ENCODE results near the gene ZC3H7B. TPM values are rescaled to one million over a fixed set of nuclear protein-coding genes. Genes with fewer than 3 reads are reported as not detected.

The ZC3H7B gene
- total RNA-seq, 1 donor: 53.6 TPM

GRCh38 chr22:41367680-41368542 lies 66.6 kb downstream of the ZC3H7B start:
- peak; percentile 4 for TF ChIP-seq CTCF (IDR thresholded peaks at IDR 0.05; ENCODE audit: extremely low read depth, low read depth, low read length)
- Histone ChIP-seq H3K27ac (ENCODE audit: low read depth, low read length) (no peak overlapping the region), H3K36me3 (ENCODE audit: insufficient read depth, low read length) (no peaks in the 10 kb centered on the region), H3K79me2 (ENCODE audit: insufficient read depth, low read length) (no peaks in the 10 kb centered on the region), H2AFZ (ENCODE audit: low read length) (no peak overlapping the region), H4K20me1 (ENCODE audit: insufficient read depth, low read length) (peaks cover 3% of the 10 kb centered on the region), H3K4me2 (ENCODE audit: insufficient read depth, low read length) (peak overlapping the region; percentile 80), H3K4me3 (ENCODE audit: insufficient read depth, low read length) (peak overlapping the region; percentile 65), H3K4me1 (ENCODE audit: insufficient read depth, low read length) (peaks cover 18% of the 10 kb centered on the region), H3K27me3 (ENCODE audit: insufficient read depth, low read length) (peaks cover 17% of the 10 kb centered on the region), H3K9me3 (ENCODE audit: low read depth, low read length) (no peaks in the 10 kb centered on the region)
- peak; percentile 90 for DNase-seq (ENCODE audit: insufficient read length, low spot score, missing footprints)

GRCh38 chr22:41368543-41369423 lies 67.5 kb downstream of the ZC3H7B start:
- H2AFZ ChIP-seq (ENCODE audit: low read length): no peak overlapping the region
- no peak overlapping the region for H3K4me3 ChIP-seq (ENCODE audit: insufficient read depth, low read length)
- peak; percentile 50 for DNase-seq (ENCODE audit: insufficient read length, low spot score, missing footprints)
- H3K9me3 ChIP-seq (ENCODE audit: low read depth, low read length): no peaks in the 10 kb centered on the region
- TF ChIP-seq CTCF (IDR thresholded peaks at IDR 0.05; ENCODE audit: extremely low read depth, low read depth, low read length): no peak
- H3K4me1 ChIP-seq (ENCODE audit: insufficient read depth, low read length): peaks cover 18% of the 10 kb centered on the region
- H3K27me3 ChIP-seq (ENCODE audit: insufficient read depth, low read length): peaks cover 17% of the 10 kb centered on the region
- no peaks in the 10 kb centered on the region for H3K36me3 ChIP-seq (ENCODE audit: insufficient read depth, low read length)
- H3K4me2 ChIP-seq (ENCODE audit: insufficient read depth, low read length): no peak overlapping the region
- no peaks in the 10 kb centered on the region for H3K79me2 ChIP-seq (ENCODE audit: insufficient read depth, low read length)
- peaks cover 3% of the 10 kb centered on the region for H4K20me1 ChIP-seq (ENCODE audit: insufficient read depth, low read length)
- no peak overlapping the region for H3K27ac ChIP-seq (ENCODE audit: low read depth, low read length)

GRCh38 chr22:41369424-41369745 lies 68.1 kb downstream of the ZC3H7B start:
- no peak overlapping the region for H2AFZ ChIP-seq (ENCODE audit: low read length)
- H3K9me3 ChIP-seq (ENCODE audit: low read depth, low read length): no peaks in the 10 kb centered on the region
- TF ChIP-seq CTCF (IDR thresholded peaks at IDR 0.05; ENCODE audit: extremely low read depth, low read depth, low read length): no peak
- H3K4me2 ChIP-seq (ENCODE audit: insufficient read depth, low read length): no peak overlapping the region
- H3K4me3 ChIP-seq (ENCODE audit: insufficient read depth, low read length): no peak overlapping the region
- H3K27ac ChIP-seq (ENCODE audit: low read depth, low read length): no peak overlapping the region
- H4K20me1 ChIP-seq (ENCODE audit: insufficient read depth, low read length): peaks cover 3% of the 10 kb centered on the region
- no peaks in the 10 kb centered on the region for H3K36me3 ChIP-seq (ENCODE audit: insufficient read depth, low read length)
- peak; percentile 71 for DNase-seq (ENCODE audit: insufficient read length, low spot score, missing footprints)
- H3K27me3 ChIP-seq (ENCODE audit: insufficient read depth, low read length): peaks cover 17% of the 10 kb centered on the region
- H3K4me1 ChIP-seq (ENCODE audit: insufficient read depth, low read length): peaks cover 18% of the 10 kb centered on the region
- H3K79me2 ChIP-seq (ENCODE audit: insufficient read depth, low read length): no peaks in the 10 kb centered on the region

- Histone ChIP-seq H3K4me3 (ENCODE audit: insufficient read depth, low read length) (no peak overlapping the region), H3K9me3 (ENCODE audit: low read depth, low read length) (no peaks in the 10 kb centered on the region), H3K4me1 (ENCODE audit: insufficient read depth, low read length) (peaks cover 18% of the 10 kb centered on the region), H2AFZ (ENCODE audit: low read length) (no peak overlapping the region), H3K27me3 (ENCODE audit: insufficient read depth, low read length) (peaks cover 17% of the 10 kb centered on the region), H3K79me2 (ENCODE audit: insufficient read depth, low read length) (no peaks in the 10 kb centered on the region), H4K20me1 (ENCODE audit: insufficient read depth, low read length) (peaks cover 3% of the 10 kb centered on the region), H3K4me2 (ENCODE audit: insufficient read depth, low read length) (no peak overlapping the region), H3K36me3 (ENCODE audit: insufficient read depth, low read length) (no peaks in the 10 kb centered on the region), H3K27ac (ENCODE audit: low read depth, low read length) (no peak overlapping the region)
- DNase-seq (ENCODE audit: insufficient read length, low spot score, missing footprints): peak; percentile 8
- no peak for TF ChIP-seq CTCF (IDR thresholded peaks at IDR 0.05; ENCODE audit: extremely low read depth, low read depth, low read length)
Measured at GRCh38 chr22:41369837-41370236, 68.5 kb downstream of the ZC3H7B start.
